Measurements from ENCODE around the gene IL4I1. TPM values are rescaled to one million over a fixed set of nuclear protein-coding genes. Genes with fewer than 3 reads are reported as not detected.

The IL4I1 gene
- total and polyA plus RNA-seq, 2 of the 8 experiments (the other 6 are each of a cell fraction or from before 2014, with no cell fraction given), result 0.41 to 0.76 TPM

- Histone ChIP-seq H2BK5ac (ENCODE audit: low read depth, low read length) (no peak overlapping the region), H3K4ac (replicated peaks; ENCODE audit: insufficient read length, low read depth, low read length) (no peak overlapping the region), H3K36me3 (ENCODE audit: control insufficient read depth in 2 of 4, insufficient read depth in 4 of 4, low read length in 3 of 4) (no peaks in the 10 kb centered on the region), H2AK5ac (ENCODE audit: low read depth, low read length) (no peak overlapping the region), H3K56ac (replicated peaks; ENCODE audit: insufficient read length, low read depth, low read length) (no peak overlapping the region), H3K4me1 (replicated peaks in 1 of 4; ENCODE audit: control insufficient read depth in 3 of 4, insufficient read depth in 4 of 4, low read length in 3 of 4) (no peaks in the 10 kb centered on the region; a peak in 1 of 7 replicates), H3K18ac (ENCODE audit: extremely low read depth, low read length) (no peak overlapping the region), H3K9ac (replicated peaks in 1 of 4; ENCODE audit: extremely low read depth in 1 of 4, low read depth in 3 of 4, low read length in 3 of 4) (no peak overlapping the region), H2BK20ac (ENCODE audit: low read length) (no peak overlapping the region), H2BK120ac (replicated peaks; ENCODE audit: low read depth, low read length) (no peak overlapping the region), H3K9me3 (ENCODE audit: insufficient read depth in 2 of 2, low read depth in 1 of 2, low read length in 1 of 2) (no peaks in the 10 kb centered on the region), H3K79me2 (ENCODE audit: control insufficient read depth in 1 of 2, insufficient read depth in 2 of 2, low read length in 2 of 2) (no peaks in the 10 kb centered on the region), H3K27me3 (replicated peaks in 1 of 4; ENCODE audit: control insufficient read depth in 3 of 4, extremely low read depth in 1 of 4, insufficient read depth in 3 of 4, low read length in 3 of 4) (no peaks in the 10 kb centered on the region), H3K4me2 (ENCODE audit: insufficient read depth in 1 of 2, low read depth in 2 of 2, low read length in 2 of 2) (no peak overlapping the region), H4K8ac (ENCODE audit: extremely low read depth, insufficient read depth, low read length) (no peak overlapping the region), H3K79me1 (ENCODE audit: low read depth, low read length) (no peaks in the 10 kb centered on the region), H3K23ac (ENCODE audit: insufficient read length) (no peak overlapping the region), H2AFZ (ENCODE audit: low read length) (no peak overlapping the region), H3K4me3 (ENCODE audit: extremely low read depth in 1 of 4, insufficient read depth in 2 of 4, low read depth in 3 of 4, low read length in 4 of 4) (no peak overlapping the region), H2BK12ac (ENCODE audit: low read depth, low read length) (no peak overlapping the region), H3K27ac (ENCODE audit: low read depth, low read length) (no peak overlapping the region), H4K91ac (replicated peaks; ENCODE audit: insufficient read length, low read length) (no peak overlapping the region), H4K20me1 (replicated peaks in 1 of 2; ENCODE audit: control insufficient read depth in 1 of 2, insufficient read depth in 2 of 2, low read length in 2 of 2) (no peaks in the 10 kb centered on the region), H4K5ac (ENCODE audit: insufficient read length, low read depth, low read length) (no peak overlapping the region), H2BK15ac (ENCODE audit: low read length) (no peak overlapping the region), H3K23me2 (ENCODE audit: low read depth, low read length) (no peaks in the 10 kb centered on the region), H3K14ac (ENCODE audit: insufficient read length) (no peak overlapping the region)
- FAIRE-seq (no peak), DNase-seq (ENCODE audit: low read depth in 1 of 2, low spot score in 2 of 2) (no peak)
- WGBS, 2 experiments (ENCODE audit: extremely low coverage in 1 of 2, insufficient coverage in 1 of 2, insufficient read length in 1 of 2, insufficient replicate concordance in 2 of 2, low coverage in 1 of 2, low lambda C conversion rate in 2 of 2, missing lambda C conversion rate in 1 of 2), result 79% methylated on average over 3 of the region's 4 CpGs; no CpG with 5 or more reads in 1 of the 2 experiments
- TF ChIP-seq SRF (IDR thresholded peaks at IDR 0.05; ENCODE audit: low read depth, low read length), result no peak
- TF ChIP-seq ZNF274 (IDR thresholded peaks at IDR 0.05; ENCODE audit: borderline replicate concordance, extremely low read depth, low read length), result no peak
- no peak for TF ChIP-seq CEBPB (IDR thresholded peaks at IDR 0.05; ENCODE audit: low read depth, low read length)
- no peak for TF ChIP-seq MAFK (IDR thresholded peaks at IDR 0.05; ENCODE audit: low read depth, low read length)
- POLR2A ChIA-PET (ENCODE audit: partially characterized antibody), result interaction anchor here (1.7 kb wide), 1 partner anchor 9 kb away, joined by 5 read pairs; the partner anchor contains the start of gene NUP62
- CTCF ChIA-PET (ENCODE audit: partially characterized antibody), result interaction anchor here (0.8 to 10.3 kb wide), 12 partner anchors 11 to 197 kb away, joined by 3 to 231 read pairs (median 6); partner anchors contain the start of gene ATF5
Measured at GRCh38 chr19:49938662-49939061, 42.0 kb upstream of the IL4I1 start.

Measured in H1 (cell line).